ENCODE measurements around the gene KCNK2.

KCNK2 gene

DNA sequence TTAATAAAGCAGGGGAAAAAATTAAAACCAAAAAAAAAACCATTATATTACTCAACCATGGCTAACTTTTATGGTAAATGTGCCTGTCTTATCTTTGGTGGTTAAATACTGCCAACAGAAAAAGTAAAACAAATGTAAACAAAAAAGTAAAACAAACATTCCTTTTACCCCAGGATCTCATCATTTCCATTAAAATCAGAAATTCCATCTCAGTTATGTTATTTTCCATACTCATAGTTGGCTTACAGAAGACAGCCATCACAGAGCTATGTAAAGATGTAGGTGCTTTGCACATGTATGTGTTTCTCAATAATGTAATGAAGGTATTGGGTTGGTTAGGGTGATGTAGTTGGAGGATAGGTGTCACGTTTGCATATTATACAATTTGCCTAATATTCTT, 185.0 kb downstream of the KCNK2 start:
- no peak for TF ChIP-seq CTCF (IDR thresholded peaks at IDR 0.05; ENCODE audit: insufficient read depth, low read length, poor library complexity, severe bottlenecking)
- Histone ChIP-seq H3K36me3 (ENCODE audit: control insufficient read depth, insufficient read depth, low read length) (no peaks in the 10 kb centered on the region), H3K27me3 (replicated peaks; ENCODE audit: control insufficient read depth, insufficient read depth, low read length) (no peaks in the 10 kb centered on the region), H3K4me3 (replicated peaks; ENCODE audit: low read depth, low read length) (no peak overlapping the region)
- no peak for DNase-seq (ENCODE audit: extremely low read depth, insufficient read length)

DNA sequence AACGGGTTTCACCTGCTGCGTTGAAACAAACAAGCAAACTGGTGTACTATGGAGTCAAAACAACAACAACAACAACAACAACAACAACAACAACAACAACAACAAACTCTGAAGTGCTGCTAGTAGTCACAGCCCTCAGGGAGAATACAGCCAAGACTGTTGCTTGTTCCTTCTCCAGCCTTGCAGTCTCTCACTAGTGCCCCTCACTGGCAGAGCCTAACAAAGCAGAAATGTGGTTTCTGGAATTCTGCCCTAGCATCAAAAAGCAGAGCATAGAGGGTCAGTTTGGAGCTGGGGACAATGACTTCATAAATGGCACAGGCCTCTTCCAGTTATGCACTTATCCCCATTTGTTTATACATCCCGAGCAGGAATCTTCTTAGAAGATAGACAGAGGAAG, 187.4 kb downstream of the KCNK2 start:
- no peak for DNase-seq (ENCODE audit: extremely low read depth, insufficient read length)
- H3K27me3 ChIP-seq (replicated peaks; ENCODE audit: control insufficient read depth, insufficient read depth, low read length) = no peaks in the 10 kb centered on the region
- TF ChIP-seq CTCF (IDR thresholded peaks at IDR 0.05; ENCODE audit: insufficient read depth, low read length, poor library complexity, severe bottlenecking) = no peak
- no peak overlapping the region for H3K4me3 ChIP-seq (replicated peaks; ENCODE audit: low read depth, low read length)
- no peaks in the 10 kb centered on the region for H3K36me3 ChIP-seq (ENCODE audit: control insufficient read depth, insufficient read depth, low read length)

- Histone ChIP-seq H3K4me3 (replicated peaks; ENCODE audit: low read depth, low read length) (no peak overlapping the region), H3K36me3 (ENCODE audit: control insufficient read depth, insufficient read depth, low read length) (no peaks in the 10 kb centered on the region), H3K27me3 (replicated peaks; ENCODE audit: control insufficient read depth, insufficient read depth, low read length) (no peaks in the 10 kb centered on the region)
- TF ChIP-seq CTCF (IDR thresholded peaks at IDR 0.05; ENCODE audit: insufficient read depth, low read length, poor library complexity, severe bottlenecking) = no peak
- no peak for DNase-seq (ENCODE audit: extremely low read depth, insufficient read length)
Measured at GRCh38 chr1:215273838-215274516, 191.4 kb downstream of the KCNK2 start.

DNA sequence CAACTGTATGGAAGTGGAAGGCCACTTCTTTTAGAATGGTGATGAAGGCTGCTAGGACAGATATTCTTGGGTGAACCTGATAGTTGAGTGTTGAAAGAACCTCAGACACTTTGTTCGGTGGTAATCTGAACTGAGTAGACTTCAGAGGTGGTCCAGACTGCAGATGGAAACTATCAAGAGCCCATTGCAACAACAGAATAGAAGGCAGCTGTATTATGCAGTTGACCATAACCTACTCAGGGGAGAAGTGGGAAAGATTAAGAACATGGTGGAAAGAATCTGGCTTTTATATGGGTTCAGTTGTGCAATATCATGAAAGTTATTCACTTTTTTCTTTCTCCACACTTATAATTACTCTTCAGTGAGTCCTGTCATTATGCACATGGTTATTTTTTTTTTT, 194.0 kb downstream of the KCNK2 start:
- DNase-seq (ENCODE audit: extremely low read depth, insufficient read length) = no peak
- H3K27me3 ChIP-seq (replicated peaks; ENCODE audit: control insufficient read depth, insufficient read depth, low read length) = no peaks in the 10 kb centered on the region

DNA sequence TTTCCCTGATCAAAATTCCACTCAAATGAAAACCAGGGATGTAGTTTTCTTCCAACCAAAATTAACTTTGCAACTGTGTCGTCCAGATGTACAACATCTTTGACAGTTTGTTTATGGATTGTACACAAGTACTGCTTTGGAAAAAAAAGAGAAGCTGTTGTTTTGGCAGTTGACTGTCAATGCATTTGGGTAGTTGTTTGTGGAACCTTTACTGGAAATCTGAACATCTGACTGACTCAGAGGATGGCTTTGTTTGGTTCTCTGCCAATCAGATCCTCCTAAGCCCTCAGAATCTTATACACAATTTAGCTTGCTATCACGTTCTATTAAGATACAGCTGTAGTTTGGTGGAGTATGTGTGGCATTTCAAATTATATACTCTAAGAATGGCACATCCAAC, 195.0 kb downstream of the KCNK2 start:
- Histone ChIP-seq H3K27me3 (replicated peaks; ENCODE audit: control insufficient read depth, insufficient read depth, low read length) (no peaks in the 10 kb centered on the region), H3K4me3 (replicated peaks; ENCODE audit: low read depth, low read length) (no peak overlapping the region), H3K36me3 (ENCODE audit: control insufficient read depth, insufficient read depth, low read length) (no peaks in the 10 kb centered on the region)
- no peak for TF ChIP-seq CTCF (IDR thresholded peaks at IDR 0.05; ENCODE audit: insufficient read depth, low read length, poor library complexity, severe bottlenecking)
- no peak for DNase-seq (ENCODE audit: extremely low read depth, insufficient read length)

More for the DNA sequence above, 194.0 kb downstream of the KCNK2 start:
- Histone ChIP-seq H3K36me3 (ENCODE audit: control insufficient read depth, insufficient read depth, low read length) (no peaks in the 10 kb centered on the region), H3K4me3 (replicated peaks; ENCODE audit: low read depth, low read length) (no peak overlapping the region)
- TF ChIP-seq CTCF (IDR thresholded peaks at IDR 0.05; ENCODE audit: insufficient read depth, low read length, poor library complexity, severe bottlenecking) = no peak

DNA sequence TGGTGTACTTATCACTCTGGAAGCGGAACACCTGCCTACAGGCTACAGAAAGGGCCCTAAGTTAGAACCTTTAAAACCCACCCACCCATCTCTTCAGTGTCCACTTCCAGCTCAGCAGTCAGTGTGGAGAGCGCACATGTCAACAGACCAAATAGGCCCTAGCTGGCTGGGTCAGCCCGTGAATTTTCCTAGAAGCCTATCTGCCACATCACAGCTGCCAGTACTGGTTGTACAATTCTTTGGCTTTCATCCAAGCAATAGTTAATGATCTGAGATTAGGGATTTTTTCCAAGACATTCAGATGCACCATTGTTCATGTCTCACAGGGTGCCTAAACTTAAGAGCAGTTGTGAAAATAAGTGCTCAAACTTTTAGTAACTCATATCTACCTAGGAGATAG, 197.1 kb downstream of the KCNK2 start:
- TF ChIP-seq CTCF (IDR thresholded peaks at IDR 0.05; ENCODE audit: insufficient read depth, low read length, poor library complexity, severe bottlenecking) = no peak
- H3K4me3 ChIP-seq (replicated peaks; ENCODE audit: low read depth, low read length) = no peak overlapping the region
- no peaks in the 10 kb centered on the region for H3K27me3 ChIP-seq (replicated peaks; ENCODE audit: control insufficient read depth, insufficient read depth, low read length)
- H3K36me3 ChIP-seq (ENCODE audit: control insufficient read depth, insufficient read depth, low read length) = no peaks in the 10 kb centered on the region
- DNase-seq (ENCODE audit: extremely low read depth, insufficient read length) = no peak

Data from GM06990 (cell line).